Measurements from ENCODE around the gene EFCAB9.

DNA sequence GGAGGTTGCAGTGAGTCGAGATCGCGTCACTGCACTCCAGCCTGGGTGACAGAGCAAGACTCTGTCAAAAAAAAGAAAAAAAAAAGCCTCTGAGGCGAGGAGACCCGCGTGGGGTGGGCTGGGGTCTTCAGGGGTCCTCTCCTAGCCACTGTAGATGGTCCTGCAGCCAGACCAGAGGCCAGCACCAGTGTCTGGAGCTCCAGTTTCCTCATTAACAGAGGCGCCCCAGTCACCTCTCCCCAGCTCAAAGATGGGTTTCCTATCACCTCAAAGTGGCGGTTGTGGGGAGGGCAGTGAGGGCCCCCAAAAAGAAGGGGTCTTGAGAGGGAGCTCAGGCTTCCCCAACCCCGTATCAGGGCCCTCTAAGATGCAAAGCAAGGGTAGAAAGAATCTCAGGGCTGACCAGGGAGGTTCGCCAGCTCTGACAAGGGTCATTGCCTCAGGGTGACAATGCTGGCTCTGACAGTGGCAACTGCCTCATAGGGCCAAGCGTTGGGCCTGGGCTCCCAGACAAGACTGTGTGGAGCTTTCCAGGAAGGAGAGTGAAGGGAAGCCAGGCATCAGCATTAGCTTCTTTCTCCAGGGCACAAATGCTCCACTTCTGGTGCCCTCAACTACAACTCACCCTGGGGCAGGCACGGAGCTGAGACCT, 20.9 kb upstream of the EFCAB9 start:
- TF ChIP-seq HDAC2 (IDR thresholded peaks at IDR 0.05; ENCODE audit: borderline replicate concordance in 1 of 2, low read depth in 2 of 2, low read length in 2 of 2) (no peak), CEBPB (IDR thresholded peaks at IDR 0.05; ENCODE audit: low read depth, low read length) (no peak)
- TF ChIP-seq, protein P1, sequence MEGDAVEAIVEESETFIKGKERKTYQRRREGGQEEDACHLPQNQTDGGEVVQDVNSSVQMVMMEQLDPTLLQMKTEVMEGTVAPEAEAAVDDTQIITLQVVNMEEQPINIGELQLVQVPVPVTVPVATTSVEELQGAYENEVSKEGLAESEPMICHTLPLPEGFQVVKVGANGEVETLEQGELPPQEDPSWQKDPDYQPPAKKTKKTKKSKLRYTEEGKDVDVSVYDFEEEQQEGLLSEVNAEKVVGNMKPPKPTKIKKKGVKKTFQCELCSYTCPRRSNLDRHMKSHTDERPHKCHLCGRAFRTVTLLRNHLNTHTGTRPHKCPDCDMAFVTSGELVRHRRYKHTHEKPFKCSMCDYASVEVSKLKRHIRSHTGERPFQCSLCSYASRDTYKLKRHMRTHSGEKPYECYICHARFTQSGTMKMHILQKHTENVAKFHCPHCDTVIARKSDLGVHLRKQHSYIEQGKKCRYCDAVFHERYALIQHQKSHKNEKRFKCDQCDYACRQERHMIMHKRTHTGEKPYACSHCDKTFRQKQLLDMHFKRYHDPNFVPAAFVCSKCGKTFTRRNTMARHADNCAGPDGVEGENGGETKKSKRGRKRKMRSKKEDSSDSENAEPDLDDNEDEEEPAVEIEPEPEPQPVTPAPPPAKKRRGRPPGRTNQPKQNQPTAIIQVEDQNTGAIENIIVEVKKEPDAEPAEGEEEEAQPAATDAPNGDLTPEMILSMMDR (IDR thresholded peaks at IDR 0.05; ENCODE audit: control extremely low read depth in 1 of 3, insufficient read depth in 1 of 3, low read depth in 1 of 3, low read length in 3 of 3): no peak
- TF ChIP-seq, protein P2, sequence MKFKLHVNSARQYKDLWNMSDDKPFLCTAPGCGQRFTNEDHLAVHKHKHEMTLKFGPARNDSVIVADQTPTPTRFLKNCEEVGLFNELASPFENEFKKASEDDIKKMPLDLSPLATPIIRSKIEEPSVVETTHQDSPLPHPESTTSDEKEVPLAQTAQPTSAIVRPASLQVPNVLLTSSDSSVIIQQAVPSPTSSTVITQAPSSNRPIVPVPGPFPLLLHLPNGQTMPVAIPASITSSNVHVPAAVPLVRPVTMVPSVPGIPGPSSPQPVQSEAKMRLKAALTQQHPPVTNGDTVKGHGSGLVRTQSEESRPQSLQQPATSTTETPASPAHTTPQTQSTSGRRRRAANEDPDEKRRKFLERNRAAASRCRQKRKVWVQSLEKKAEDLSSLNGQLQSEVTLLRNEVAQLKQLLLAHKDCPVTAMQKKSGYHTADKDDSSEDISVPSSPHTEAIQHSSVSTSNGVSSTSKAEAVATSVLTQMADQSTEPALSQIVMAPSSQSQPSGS (IDR thresholded peaks at IDR 0.05; ENCODE audit: low read length): no peak

Data from H1 (cell line).